ENCODE measurements around the gene SREBF1.
A peak's percentile ranks its signal among the peaks of the same experiment; 100 is the strongest.

SREBF1 gene

GRCh38 chr17:17880577-17881196, 43.9 kb upstream of the SREBF1 start:
- CTCF ChIA-PET, result interaction anchor here (1.0 kb wide), 1 partner anchor 10 kb away, joined by 4 read pairs; no protein-coding TSS in a partner anchor
- no peak for TF ChIP-seq FOXK2 (IDR thresholded peaks at IDR 0.05)
- POLR2A ChIA-PET, result interaction anchor here (1.2 kb wide), 1 partner anchor 45 kb away, joined by 6 read pairs; the partner anchor contains the start of gene SREBF1

DNA sequence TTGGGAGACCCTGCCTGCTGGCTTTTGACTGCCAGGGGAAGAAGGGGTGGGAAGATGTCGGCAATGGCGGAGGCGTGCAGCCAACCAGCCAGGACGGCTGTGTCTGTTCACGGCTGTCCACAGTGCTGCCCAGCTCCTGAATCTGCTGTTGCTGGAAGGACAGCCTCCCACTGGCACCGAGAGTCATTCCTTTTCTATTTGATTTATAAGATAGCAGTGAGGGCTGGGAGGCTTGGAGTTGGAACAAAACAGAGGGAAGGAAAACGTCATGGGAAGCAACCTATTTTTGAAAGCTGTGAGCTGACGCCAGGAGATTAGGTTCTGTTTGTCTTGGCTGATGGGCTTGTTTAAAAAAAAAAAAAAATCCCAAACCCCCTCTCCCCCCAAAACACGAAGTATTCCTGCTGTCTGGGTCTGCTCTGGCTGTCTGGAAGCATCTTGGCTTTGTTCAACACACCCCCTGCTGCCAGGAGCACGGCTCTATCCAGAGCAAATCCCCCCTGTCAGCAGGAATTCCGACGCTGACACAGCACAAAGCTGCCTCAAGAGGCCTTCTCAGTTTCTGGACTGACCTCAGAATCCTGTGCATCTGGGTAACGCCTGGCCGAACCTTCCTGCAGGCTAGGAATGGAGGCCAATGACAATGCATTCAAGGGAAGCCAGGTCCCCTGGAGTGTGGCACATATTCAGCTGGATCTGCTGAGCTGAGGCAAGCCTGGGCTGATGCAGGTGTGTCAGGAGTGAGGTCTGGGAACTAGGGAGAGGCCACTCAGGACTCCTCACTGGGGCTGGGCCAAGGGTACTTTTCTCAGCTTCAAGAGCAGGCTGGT, 41.0 kb upstream of the SREBF1 start:
- POLR2A ChIA-PET, result interaction anchor here (0.6 to 2.8 kb wide), 2 partner anchors 41 to 1028 kb away, joined by 3 to 16 read pairs; partner anchors contain the start of gene SREBF1
- DNase-seq (ENCODE audit: extremely low spot score), result peak; percentile 57

More at GRCh38 chr17:17880577-17881196, 43.9 kb upstream of the SREBF1 start:
- no peak for DNase-seq (ENCODE audit: extremely low spot score)

DNA sequence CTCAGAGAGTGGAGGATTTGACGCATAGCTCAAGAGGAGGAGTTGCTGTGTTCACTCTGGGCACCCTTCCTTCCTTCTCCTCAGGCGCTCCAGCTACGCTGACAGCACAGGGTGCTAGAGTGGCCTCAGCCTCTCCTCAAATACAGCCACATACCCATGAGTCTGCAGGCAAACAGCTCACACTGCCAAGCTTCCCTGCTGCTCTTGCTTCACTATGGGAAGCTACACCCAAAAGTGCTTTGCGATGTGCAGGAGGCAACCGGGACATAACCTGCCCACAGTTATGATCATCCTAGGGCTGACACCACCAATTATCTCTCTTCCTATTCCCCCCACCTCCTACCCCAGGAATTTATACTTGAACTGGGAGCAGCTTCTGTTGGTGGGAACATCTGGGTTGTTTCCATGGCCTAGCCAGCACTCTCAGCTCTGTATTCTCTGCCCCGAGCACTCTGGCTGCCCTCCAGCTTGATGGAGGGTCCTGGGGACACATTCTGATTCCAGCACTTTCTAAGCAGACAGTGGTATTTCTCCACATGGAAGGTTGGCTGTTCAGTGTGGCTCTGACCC, 40.3 kb upstream of the SREBF1 start:
- DNase-seq (ENCODE audit: extremely low spot score), result no peak
- POLR2A ChIA-PET, result interaction anchor here (0.9 to 2.8 kb wide), 2 partner anchors 10 to 41 kb away, joined by 3 to 16 read pairs; partner anchors contain the start of gene SREBF1
- CTCF ChIA-PET, result interaction anchor here (0.6 to 1.6 kb wide), 7 partner anchors 8 to 157 kb away, joined by 3 to 6 read pairs (median 4); no protein-coding TSS in a partner anchor
- no peak for TF ChIP-seq SUZ12 (IDR thresholded peaks at IDR 0.05)
- TF ChIP-seq HDGF (IDR thresholded peaks at IDR 0.05; ENCODE audit: borderline replicate concordance), result no peak
- no peak for TF ChIP-seq BHLHE40 (IDR thresholded peaks at IDR 0.05; ENCODE audit: borderline replicate concordance)
- no peak for TF ChIP-seq FOXA1 (IDR thresholded peaks at IDR 0.05)
- no peak for TF ChIP-seq SP1 (IDR thresholded peaks at IDR 0.05)
- no peak for TF ChIP-seq L3MBTL2 (conservative IDR thresholded peaks at IDR 0.05)
- no peak for TF ChIP-seq ELF4 (IDR thresholded peaks at IDR 0.05)
- TF ChIP-seq NFRKB (IDR thresholded peaks at IDR 0.05), result no peak
- TF ChIP-seq CTBP1 (IDR thresholded peaks at IDR 0.05; ENCODE audit: borderline replicate concordance), result no peak
- no peak for TF ChIP-seq ZNF384 (IDR thresholded peaks at IDR 0.05)
- no peak for TF ChIP-seq FOXK2 (IDR thresholded peaks at IDR 0.05)
- no peak for TF ChIP-seq TARDBP (IDR thresholded peaks at IDR 0.05)
- TF ChIP-seq FOXM1 (IDR thresholded peaks at IDR 0.05; ENCODE audit: borderline replicate concordance), result no peak
- TF ChIP-seq ARNT (IDR thresholded peaks at IDR 0.05), result no peak
- TF ChIP-seq, protein P1, sequence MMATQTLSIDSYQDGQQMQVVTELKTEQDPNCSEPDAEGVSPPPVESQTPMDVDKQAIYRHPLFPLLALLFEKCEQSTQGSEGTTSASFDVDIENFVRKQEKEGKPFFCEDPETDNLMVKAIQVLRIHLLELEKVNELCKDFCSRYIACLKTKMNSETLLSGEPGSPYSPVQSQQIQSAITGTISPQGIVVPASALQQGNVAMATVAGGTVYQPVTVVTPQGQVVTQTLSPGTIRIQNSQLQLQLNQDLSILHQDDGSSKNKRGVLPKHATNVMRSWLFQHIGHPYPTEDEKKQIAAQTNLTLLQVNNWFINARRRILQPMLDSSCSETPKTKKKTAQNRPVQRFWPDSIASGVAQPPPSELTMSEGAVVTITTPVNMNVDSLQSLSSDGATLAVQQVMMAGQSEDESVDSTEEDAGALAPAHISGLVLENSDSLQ (IDR thresholded peaks at IDR 0.05), result no peak
- no peak for TF ChIP-seq LEF1 (IDR thresholded peaks at IDR 0.05; ENCODE audit: borderline replicate concordance)

More for the DNA sequence above, 41.0 kb upstream of the SREBF1 start:
- CTCF ChIA-PET, result interaction anchor here (0.7 to 1.5 kb wide), 5 partner anchors 13 to 62 kb away, joined by 3 to 6 read pairs (median 4); no protein-coding TSS in a partner anchor
- TF ChIP-seq L3MBTL2 (conservative IDR thresholded peaks at IDR 0.05) (no peak), ARNT (IDR thresholded peaks at IDR 0.05) (no peak), SP1 (IDR thresholded peaks at IDR 0.05) (no peak), ZNF384 (IDR thresholded peaks at IDR 0.05) (peak; percentile 63; the same call in 1 of the 2 replicates), HDGF (IDR thresholded peaks at IDR 0.05; ENCODE audit: borderline replicate concordance) (no peak)
- TF ChIP-seq, protein P1 (IDR thresholded peaks at IDR 0.05), result peak; percentile 49; the same call in 1 of the 2 replicates

GRCh38 chr17:17874478-17874877, 37.7 kb upstream of the SREBF1 start:
- ChIA-PET CTCF (interaction anchor here (1.2 kb wide), 1 partner anchor 62 kb away, joined by 3 read pairs; no protein-coding TSS in a partner anchor), POLR2A (no interaction called here)
- TF ChIP-seq FOXK2 (IDR thresholded peaks at IDR 0.05) (no peak), FOXA1 (IDR thresholded peaks at IDR 0.05) (no peak), ARNT (IDR thresholded peaks at IDR 0.05) (no peak), FOXM1 (IDR thresholded peaks at IDR 0.05; ENCODE audit: borderline replicate concordance) (no peak), ELF4 (IDR thresholded peaks at IDR 0.05) (no peak), SUZ12 (IDR thresholded peaks at IDR 0.05) (no peak), HDGF (IDR thresholded peaks at IDR 0.05; ENCODE audit: borderline replicate concordance) (no peak), TARDBP (IDR thresholded peaks at IDR 0.05) (no peak), CTBP1 (IDR thresholded peaks at IDR 0.05; ENCODE audit: borderline replicate concordance) (no peak), ZNF384 (IDR thresholded peaks at IDR 0.05) (no peak), NFRKB (IDR thresholded peaks at IDR 0.05) (no peak)
- no peak for DNase-seq (ENCODE audit: extremely low spot score)

DNA sequence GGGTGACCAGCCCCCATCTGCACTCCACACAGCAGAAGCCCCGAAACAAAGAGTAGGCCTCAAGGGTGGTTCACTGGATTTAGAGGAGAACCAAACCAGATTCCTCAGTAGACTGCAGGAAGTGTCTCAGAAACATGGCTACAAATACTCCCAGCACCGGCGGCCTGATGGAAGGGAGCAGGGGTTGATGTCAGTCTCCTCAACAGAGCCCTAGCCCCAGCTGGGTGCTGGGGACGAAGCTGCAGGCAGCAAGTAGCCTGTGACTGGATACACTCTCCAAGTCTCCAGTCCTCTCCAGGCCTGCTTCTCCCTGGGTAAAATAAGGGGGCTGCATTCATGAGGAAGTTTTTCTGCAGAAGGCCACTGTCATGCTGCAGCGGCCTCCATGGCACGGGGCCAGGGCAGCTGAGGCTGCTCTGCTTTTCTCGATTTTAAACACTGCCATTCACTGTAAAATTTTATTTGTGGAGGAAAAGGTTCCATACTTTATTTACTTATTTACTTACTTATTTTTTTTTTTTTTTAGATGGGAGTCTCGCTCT, 36.7 kb upstream of the SREBF1 start:
- ChIA-PET POLR2A (no interaction called here), CTCF (no interaction called here)
- DNase-seq (ENCODE audit: extremely low spot score), result no peak
- TF ChIP-seq SUZ12 (IDR thresholded peaks at IDR 0.05), result no peak
- no peak for TF ChIP-seq ELF4 (IDR thresholded peaks at IDR 0.05)
- no peak for TF ChIP-seq HDGF (IDR thresholded peaks at IDR 0.05; ENCODE audit: borderline replicate concordance)
- no peak for TF ChIP-seq SP1 (IDR thresholded peaks at IDR 0.05)
- no peak for TF ChIP-seq LEF1 (IDR thresholded peaks at IDR 0.05; ENCODE audit: borderline replicate concordance)
- no peak for TF ChIP-seq ZNF384 (IDR thresholded peaks at IDR 0.05)
- no peak for TF ChIP-seq NFRKB (IDR thresholded peaks at IDR 0.05)
- TF ChIP-seq BHLHE40 (IDR thresholded peaks at IDR 0.05; ENCODE audit: borderline replicate concordance), result no peak
- TF ChIP-seq FOXA1 (IDR thresholded peaks at IDR 0.05), result no peak
- TF ChIP-seq TARDBP (IDR thresholded peaks at IDR 0.05), result no peak
- no peak for TF ChIP-seq CTBP1 (IDR thresholded peaks at IDR 0.05; ENCODE audit: borderline replicate concordance)
- TF ChIP-seq ARNT (IDR thresholded peaks at IDR 0.05), result no peak
- TF ChIP-seq, protein P1 (IDR thresholded peaks at IDR 0.05), result no peak
